GM19351 (cell line): ENCODE results near the gene RAB6A.
"Not testable (repeated sequence)": the region's sequence is repeated elsewhere in the genome, so short reads cannot be mapped to it uniquely, and the experiment has no call there.

Source experiments
- ATAC-seq: cut with Tn5 transposase; IDR thresholded peaks from one replicate; pipeline ENCODE4 v1.9.1; 2021; ENCODE audit warnings: mild to moderate bottlenecking, moderate library complexity; ENCODE audit not compliant: unreplicated experiment

RAB6A gene

DNA sequence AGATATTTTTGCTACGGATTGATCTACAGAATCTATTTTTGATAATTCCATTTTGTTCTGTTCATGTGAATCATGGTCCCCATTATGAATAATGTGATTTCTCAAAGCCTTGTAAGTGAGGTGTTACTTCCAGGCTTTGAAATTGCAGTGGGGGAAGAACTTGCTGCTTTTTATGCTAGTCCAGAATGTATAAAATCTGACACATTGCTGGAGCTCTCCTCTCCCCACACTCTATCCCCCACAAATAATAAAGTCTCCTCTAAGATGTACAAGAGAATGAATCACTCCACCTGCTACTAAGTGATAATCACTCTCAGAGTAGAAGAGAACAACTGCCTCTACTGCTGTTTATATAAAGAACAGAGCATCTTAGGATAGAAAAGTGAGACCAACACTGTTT is 5.9 kb upstream of the RAB6A start:
- no peak for ATAC-seq

DNA sequence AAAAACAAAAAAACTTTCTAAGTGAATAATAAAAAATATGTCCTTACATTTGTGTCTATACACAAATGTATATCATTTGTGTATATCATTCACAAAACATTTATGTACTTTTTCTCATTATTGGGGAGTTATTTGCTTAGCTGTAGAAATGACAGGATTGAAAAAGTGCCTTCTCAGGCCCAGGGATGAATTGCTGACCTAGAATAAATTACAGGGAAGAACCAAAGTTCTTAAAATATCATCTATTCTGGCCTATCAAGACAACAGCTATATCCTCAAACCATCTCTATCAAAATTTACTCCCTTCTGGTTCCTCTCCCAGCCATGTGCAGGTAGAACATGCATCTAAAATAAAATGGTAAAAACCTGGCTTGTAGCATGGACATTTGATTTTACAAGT is 1.9 kb upstream of the RAB6A start:
- no peak for ATAC-seq

DNA sequence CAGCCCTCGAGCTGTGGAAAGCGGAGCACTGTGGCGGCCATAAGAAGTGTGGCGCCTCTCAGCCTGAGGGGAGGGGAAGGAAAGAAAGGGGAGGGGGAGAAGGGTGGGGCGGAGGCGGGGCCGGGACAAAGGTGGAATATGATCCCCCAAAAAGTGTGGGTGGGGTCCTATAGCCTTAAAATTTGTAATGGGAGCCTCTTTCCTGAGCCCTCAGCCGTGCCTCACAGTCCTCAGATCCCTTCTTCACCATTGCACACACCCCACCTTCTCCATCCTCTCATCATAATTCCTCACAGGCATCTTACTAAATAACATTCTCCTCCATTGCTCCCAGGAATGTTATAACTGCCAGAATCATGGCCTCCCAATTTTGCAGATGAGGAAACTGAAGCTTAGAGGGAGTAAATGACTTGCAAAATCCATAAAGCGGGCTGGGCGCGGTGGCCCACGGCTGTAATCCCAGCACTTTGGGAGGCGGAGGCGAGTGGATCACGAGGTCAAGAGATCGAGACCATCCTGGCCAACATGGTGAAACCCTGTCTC is 600 bp upstream of the RAB6A start:
- peak; percentile 7 for ATAC-seq

DNA sequence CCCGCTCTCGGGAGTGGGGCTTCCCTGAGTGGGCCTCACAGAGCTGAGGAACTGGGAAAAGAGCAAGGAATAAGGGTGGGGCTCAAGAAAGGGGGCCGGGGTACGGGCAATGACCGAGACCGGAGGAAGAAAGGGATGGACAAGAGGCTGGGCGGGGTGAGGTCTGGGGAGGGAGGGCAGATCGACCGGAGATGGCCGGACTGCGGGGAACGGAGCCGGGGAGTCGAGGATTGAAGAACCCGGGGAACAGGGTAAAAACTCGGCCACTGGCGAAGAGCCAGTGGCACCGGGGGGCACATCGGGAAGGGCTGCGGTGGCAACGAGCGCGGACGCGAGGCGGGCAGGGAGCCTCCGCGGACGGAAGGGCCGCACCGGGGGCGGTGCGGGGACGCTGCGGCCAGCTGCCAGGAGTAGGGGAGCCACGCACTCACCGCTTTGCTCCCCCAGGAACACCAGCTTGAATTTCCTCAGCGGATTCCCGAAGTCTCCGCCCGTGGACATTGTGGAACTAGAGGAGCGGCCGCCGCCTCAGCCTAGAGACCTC is 667 bp downstream of the RAB6A start:
- ATAC-seq: no peak

DNA sequence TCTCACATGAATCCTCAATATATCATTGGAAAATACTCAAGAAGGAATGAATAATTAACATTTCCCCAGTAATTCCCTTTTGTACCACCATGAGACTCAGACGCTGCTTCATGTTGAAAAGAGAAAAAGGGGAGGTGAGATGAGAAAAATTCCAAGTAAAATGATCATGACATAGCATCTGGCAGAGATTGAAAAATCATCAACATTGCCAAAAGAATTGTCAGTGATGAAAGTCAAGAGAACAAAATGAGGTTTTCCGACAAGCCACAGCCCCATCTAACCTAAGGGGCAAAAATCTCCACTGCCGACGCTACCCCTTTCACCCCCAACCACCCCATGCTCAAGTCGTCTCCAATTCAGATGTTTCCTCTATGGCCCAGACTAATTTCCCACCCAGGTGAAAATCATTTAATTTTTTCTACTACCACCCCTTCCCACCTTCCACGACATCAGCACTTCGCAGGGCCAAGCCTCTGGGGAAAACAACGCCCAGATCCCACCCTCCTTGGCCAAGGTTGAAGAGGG is 1.2 kb downstream of the RAB6A start:
- no peak for ATAC-seq

DNA sequence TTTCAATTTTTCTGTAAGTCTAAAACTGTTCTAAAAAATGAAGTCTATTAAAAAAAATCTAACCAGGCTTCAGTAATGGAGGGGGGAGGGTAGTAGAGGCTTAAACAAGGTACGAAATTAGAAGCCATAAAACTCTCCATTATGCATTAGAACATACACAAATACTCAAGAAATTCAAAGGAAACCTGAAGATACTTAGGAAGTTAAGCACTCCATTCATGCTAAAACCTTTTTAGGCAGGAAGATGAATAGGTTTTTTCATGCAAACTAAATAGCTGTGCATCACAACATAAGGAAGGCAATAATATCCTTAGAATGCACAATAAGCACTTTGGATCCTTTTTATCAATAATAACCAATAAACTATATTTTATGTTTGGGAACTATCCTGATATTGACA is 2.4 kb downstream of the RAB6A start:
- ATAC-seq: no peak

DNA sequence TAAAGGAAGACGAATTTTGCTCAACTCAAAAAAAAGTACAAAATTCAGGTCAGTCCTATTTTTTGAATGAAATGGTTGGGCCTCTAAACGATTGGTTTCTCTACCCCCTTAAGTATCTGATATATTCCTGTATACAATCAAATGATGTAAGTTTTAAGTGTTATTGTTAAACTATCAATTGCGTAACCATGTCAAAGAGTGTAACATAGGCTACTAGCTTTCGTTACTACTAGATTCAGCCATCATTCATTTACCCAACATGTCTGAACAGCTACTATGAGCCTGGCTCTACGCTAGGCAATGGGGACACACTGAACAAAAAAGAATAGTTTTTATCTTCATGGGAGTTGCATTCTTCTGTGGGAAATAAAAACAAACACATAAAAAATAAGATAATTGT is 3.3 kb downstream of the RAB6A start:
- no peak for ATAC-seq

DNA sequence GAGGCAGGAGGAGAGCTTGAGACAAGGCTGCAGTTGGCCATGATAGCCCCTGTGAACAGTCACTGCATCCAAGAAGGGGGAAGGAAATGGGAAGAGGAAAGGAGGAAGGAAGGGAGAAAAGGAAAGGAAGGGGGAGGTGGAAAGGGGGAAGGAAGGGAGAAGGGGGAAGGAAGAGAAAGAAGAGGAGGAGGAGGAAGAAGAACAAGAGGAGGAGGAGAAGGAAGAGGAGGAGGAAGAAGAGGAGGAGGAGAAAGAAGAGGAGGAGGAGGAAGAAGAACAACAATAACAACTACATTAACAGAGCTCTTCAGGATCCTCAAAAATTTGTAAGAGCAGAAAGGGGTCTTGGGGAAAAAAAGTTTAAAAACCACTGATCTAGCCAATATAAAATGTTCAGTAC is 5.2 kb downstream of the RAB6A start:
- ATAC-seq: no peak

DNA sequence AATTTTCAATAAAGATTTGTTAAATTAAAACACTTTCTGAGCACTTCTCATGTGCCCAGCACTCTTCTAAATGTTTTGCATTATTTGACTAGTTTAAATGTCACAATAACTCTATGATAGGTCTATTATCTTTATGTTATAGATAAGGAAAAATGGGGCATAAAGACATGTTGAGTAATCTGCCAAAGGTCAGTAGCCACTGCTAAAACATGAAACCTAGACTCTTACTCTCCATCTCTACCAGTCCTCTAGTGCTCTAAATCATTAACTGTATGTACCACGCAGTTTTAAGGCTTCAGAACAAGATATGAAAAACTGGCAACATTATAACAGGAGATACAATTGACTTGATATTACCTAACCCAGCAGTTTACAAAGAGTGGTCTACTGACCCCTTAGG is 6.9 kb downstream of the RAB6A start:
- no peak for ATAC-seq

DNA sequence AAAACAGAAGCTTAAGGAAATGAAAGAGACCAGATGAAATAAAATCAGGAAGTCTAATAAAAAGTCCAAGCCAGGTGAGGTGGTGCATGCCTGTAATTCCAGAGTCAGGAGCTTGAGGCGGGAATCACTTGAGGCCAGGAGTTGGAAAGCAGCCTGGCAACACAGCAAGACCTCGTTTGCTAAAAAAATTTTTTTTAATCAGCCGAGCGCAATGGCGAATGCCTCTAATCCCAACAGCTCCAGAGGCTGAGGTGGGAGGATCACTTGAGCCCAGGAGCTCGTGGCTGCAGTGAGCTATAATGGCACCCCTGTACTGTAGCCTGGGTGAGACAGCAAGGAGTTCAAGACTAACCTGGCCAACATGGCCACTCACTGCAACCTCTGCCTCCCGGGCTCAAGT is 8.0 kb downstream of the RAB6A start:
- ATAC-seq: no peak

DNA sequence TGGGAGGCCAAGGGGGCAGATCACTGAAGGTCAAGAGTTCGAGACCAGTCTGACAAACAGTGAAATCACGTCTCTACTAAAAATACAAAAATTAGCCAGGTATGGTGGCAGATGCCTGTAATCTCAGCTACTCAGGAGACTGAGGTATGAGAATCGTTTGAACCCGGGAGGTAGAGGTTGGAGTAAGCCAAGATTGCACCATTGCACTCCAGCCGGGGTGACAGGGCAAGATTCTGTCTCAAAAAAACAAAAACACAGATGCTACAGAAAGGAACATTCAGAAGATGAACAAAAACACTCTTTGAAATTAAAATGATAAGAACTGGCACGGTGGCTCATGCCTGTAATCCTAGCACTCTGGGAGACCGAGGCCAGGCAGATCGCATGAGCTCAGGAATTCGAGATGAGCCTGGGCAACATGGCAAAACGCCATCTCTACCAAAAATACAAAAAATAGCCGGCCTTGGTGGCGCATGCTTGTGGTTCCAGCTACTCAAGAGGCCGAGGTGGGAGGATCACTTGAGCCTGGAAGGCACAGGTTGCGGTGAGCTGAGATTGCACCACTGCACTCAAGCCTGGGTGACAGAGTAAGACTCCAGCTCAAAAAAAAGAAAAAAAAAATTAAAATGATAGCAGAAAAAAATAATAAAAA is 8.5 kb downstream of the RAB6A start:
- ATAC-seq: no peak

DNA sequence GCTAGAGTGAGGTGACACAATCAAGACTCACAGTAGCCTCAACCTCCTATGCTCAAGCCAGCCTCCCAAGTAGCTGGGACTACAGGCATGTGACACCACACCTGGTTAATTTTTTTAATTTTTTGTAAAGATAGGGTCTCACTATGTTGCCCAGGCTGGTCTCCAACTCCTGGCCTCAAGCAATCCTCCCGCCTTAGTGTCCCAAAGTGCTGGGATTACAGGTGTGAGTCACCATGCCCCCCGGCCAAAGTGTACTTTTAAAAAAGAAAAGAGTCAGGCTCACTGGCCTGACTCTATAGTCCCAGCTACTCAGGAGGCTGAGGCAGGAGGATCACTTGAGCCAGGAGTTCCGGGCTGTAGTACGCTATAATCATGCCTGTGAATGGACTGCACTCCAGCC is 10.0 kb downstream of the RAB6A start:
- not testable (repeated sequence) for ATAC-seq

DNA sequence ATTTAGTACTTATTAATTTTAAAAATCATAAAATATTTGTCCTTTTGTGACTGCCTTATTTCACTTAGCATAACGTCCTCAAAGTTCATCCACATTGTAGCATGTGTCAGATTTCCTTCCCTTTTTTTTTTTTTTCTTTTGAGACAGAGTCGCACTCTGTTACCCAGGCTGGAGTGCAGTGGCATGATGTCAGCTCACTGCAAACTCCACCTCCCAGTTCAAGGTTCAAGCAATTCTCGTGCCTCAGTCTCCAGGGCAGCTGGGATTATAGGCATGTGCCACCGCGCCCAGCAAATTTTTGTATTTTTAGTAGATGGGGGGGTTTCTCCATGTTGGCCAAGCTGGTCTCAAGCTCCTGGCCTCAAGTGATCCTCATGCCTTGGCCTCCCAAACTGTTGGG is 10.6 kb downstream of the RAB6A start:
- no peak for ATAC-seq

DNA sequence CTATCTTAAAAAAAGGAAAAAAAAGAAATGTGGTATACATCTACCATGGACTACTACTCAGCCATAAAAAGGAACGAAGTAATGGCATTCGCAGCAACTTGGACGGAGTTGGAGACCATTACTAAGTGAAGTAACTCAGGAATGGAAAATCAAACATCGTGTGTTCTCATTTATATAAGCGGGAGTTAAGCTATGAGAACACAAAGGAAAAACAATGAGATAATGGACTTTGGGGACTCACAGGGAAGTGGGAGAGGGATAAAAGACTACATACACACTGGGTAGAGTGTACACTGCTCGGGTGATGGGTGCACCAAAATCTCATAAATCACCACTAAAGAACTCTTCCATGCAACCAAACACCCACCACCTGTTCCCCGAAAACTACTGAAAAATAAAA is 11.8 kb downstream of the RAB6A start:
- no peak for ATAC-seq

DNA sequence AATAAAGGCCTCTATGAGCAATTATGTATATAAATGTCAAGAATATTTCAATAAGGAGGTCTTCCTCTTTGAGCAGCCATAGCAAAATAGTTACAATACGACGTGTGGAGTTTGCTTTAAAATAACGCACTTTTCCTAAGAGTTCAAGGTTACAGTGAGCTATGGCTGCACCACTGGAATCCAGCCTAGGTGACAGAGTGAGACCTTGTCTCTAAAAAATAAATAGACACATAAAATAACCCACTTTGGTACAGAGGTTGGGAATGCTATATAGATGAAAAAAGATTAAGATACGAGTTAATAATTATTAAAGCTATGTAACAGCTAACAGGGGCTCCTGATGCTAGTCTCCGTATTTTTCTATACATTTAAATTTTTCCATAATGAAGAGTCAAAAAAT is 12.6 kb downstream of the RAB6A start:
- ATAC-seq: no peak

DNA sequence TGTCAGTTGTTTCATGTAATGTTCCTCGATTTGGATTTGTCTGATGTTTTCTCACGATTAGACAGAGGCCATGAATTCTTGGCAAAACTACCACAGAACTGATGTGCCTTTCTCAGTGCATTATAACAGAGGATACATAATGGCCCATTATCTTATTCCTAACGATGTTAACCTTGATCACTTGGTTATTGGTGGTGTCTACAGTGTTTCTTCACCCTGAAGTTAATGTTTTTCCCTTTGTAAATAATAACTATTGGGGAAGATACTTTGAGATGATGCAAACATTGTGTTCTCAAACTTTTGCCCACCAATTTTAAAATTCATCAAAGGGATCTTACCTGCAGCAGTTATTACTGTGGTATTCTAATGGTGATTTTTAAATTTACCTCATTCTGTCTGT is 13.1 kb downstream of the RAB6A start:
- no peak for ATAC-seq

DNA sequence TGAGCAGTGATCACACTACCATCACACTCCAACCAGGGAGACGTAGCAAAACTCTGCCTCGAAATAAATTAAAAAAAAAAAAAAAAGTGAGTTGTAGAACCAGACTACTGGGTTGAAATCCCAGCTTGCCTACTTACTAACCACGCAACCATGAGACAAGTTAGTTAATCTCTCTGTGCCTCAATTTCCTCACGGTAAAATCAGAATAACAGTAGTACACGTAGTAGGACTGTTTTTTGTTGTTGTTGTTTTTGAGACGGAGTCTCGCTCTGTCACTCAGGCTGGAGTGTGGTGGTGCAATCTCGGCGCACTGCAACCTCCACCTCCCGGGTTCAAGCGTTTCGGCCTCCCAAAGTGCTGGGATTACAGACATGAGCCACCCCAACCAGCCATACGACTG is 14.2 kb downstream of the RAB6A start:
- no peak for ATAC-seq

DNA sequence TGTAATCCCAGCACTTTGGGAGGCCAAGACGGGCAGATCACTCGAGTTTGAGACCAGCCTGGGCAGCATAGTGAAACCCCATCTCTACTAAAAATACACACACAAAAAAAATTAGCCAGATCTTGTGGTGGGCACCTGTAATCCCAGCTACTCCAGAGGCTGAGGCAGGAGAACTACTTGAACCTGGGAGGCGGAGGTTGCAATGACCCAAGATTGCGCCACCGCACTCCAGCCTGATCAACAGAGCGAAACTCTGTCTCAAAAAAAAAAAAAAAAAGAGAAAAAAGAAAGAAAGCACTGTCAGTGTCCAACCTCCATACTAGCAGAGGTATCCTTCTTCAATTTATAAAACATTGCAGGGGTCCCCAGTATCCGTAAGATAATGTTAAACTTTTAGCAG is 17.8 kb downstream of the RAB6A start:
- no peak for ATAC-seq

DNA sequence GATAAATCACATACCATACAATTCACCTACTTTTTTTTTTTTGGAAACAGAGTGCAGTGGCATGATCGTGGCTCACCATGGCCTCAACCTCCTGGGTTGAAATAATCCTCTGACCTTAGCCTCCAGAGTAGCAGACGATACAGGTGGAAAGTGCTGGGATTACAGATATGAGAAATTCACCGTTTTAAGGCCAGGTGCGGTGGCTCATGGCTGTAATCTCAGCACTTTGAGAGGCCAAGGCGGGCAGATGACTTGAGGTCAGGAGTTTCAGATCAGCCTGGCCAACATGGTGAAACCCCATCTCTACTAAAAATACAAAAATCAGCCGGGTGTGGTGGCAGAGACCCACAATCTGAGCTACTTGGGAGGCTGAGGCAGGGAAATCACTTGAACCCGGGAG is 24.9 kb downstream of the RAB6A start:
- not testable (repeated sequence) for ATAC-seq

DNA sequence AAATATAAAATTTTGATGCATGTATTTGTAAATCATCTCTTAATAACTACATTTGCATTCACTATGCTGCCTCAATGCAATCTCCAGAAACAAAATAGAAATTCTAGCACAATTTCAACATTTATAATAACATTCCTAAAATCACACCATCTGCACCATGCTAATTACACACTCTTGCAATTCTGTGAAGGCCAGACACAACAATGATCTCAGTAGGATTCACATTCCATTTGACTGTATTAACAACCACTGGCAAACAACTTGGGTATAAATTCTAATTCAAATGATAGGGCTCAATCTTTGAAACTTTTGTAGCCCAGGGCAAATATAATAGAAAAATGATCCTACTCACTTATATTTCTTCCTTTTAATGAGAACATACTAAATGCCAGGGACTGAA is 25.9 kb downstream of the RAB6A start:
- no peak for ATAC-seq

DNA sequence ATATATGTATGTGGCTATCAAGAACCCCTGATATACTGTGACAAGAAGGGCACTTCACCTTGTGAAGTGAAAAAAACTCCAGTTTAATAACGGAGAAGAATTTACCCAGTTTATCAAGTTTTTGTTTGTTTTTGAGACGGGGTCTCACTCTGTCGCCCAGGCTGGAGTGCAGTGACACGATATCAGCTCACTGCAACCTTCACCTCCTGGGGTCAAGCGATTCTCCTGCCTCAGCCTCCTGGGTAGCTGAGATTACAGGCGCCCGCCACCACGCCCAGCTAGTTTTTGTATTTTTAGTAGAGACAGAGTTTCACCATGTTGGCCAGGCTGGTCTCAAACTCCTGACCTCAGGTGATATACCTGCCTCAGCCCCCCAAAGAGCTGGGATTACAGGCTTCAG is 26.9 kb downstream of the RAB6A start:
- ATAC-seq: not testable (repeated sequence)

DNA sequence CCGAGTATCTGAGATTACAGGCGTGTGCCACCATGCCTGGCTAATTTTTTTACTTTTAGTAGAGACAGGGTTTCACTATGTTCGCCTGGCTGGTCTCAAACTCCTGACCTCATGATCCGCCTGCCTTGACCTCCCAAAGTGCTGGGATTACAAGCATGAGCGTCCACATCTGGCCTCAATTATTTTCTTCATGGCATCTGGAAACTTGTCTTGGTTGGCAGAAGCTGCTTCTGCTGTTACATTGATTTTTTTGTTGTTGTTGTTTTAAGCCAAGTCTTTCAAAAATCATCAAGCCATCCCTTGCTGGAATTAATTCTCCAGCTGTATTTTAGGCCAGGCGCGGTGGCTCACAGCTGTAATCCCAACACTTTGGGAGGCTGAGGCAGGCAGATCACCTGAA is 27.9 kb downstream of the RAB6A start:
- not testable (repeated sequence) for ATAC-seq
